RWPE1 (cell line): Measurements from ENCODE around the gene DCAF10.
"Not testable (repeated sequence)": the region's sequence is repeated elsewhere in the genome, so short reads cannot be mapped to it uniquely, and the experiment has no call there.

ENCODE experiments used
- CTCF ChIA-PET: fragments of 350-600 bp; sonication (Branson Sonifier 250); formaldehyde crosslinking; extraction: SDS; loops from one replicate; lab custom pipeline; 2021; lab: Yijun Ruan, JAX
- POLR2A ChIA-PET: fragments of 400-600 bp; formaldehyde crosslinking; extraction: SDS; loops from one replicate; lab custom pipeline; 2020; ENCODE audit warnings: antibody characterized with exemption; ENCODE audit not compliant: low non-redundant PET; lab: Yijun Ruan, JAX
- DNase-seq: peaks from one replicate; pipeline ENCODE4 v3.0.0; 2012; ENCODE audit warnings: low spot score
- H3K27ac ChIP-seq: fragments of 450-650 bp; 2 replicates; pipeline ENCODE4 v1.5.1; 2017
- TF ChIP-seq, protein P1 (sequence below): fragments of 450-650 bp; conservative IDR thresholded peaks from 2 replicates; pipeline ENCODE4 v1.5.1; 2017; ENCODE audit warnings: low read depth, mild to moderate bottlenecking

DCAF10 gene

DNA sequence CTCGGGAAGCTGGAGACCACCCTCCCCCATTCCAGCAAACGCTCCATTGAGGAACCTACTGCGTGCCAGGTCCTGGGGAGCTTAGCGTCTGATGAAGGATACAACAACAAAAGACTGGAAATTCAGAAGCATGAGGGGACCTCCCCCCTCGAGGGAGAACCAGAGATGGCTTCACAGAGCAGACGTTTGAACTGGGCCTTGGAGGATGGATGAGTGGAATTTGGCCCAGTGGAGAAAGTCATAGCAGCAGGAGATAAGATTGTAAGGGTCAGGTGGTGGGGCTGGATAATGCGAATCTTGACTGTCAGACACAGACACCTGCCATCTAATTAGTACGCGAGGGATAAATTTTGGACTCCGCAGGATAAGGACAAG is 104.5 kb downstream of the DCAF10 start:
- ChIA-PET POLR2A (interaction anchor here (0.6 kb wide), 1 partner anchor 34 kb away, joined by 4 read pairs; no protein-coding TSS in a partner anchor), CTCF (interaction anchor here (0.7 to 2.5 kb wide), 3 partner anchors 9 to 481 kb away, joined by 3 to 6 read pairs (median 4); no protein-coding TSS in a partner anchor)
- no peak for DNase-seq
- peak overlapping the region; percentile 93 for H3K27ac ChIP-seq
- TF ChIP-seq, protein P1, sequence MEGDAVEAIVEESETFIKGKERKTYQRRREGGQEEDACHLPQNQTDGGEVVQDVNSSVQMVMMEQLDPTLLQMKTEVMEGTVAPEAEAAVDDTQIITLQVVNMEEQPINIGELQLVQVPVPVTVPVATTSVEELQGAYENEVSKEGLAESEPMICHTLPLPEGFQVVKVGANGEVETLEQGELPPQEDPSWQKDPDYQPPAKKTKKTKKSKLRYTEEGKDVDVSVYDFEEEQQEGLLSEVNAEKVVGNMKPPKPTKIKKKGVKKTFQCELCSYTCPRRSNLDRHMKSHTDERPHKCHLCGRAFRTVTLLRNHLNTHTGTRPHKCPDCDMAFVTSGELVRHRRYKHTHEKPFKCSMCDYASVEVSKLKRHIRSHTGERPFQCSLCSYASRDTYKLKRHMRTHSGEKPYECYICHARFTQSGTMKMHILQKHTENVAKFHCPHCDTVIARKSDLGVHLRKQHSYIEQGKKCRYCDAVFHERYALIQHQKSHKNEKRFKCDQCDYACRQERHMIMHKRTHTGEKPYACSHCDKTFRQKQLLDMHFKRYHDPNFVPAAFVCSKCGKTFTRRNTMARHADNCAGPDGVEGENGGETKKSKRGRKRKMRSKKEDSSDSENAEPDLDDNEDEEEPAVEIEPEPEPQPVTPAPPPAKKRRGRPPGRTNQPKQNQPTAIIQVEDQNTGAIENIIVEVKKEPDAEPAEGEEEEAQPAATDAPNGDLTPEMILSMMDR = no peak

DNA sequence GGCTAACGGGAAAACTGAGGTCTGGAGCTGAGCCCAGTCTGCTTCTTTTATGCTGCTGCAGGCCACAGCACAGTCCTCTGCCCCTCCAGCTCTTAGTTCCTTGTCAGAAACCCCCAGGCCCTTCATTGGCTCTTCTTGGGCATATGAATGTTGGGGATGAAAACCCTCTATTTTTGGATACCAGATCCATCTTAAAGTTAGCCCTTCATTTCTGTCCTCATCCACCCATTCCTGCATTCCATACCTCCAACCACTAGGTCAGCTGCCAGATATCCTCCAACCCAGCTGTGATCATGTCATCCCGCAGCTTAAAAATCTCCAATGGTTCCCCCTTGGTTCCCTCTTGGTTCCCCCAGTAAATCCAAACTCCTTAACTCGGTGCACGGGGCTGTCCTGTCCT is 105.2 kb downstream of the DCAF10 start:
- ChIA-PET POLR2A (interaction anchor here (0.6 kb wide), 1 partner anchor 34 kb away, joined by 4 read pairs; no protein-coding TSS in a partner anchor), CTCF (interaction anchor here (0.5 to 2.5 kb wide), 3 partner anchors 8 to 480 kb away, joined by 3 to 6 read pairs (median 4); no protein-coding TSS in a partner anchor)
- DNase-seq = no peak
- H3K27ac ChIP-seq = no peak overlapping the region
- TF ChIP-seq, protein P1 = no peak

GRCh38 chr9:37906312-37907239 is 106.0 kb downstream of the DCAF10 start:
- POLR2A ChIA-PET = no interaction called here
- CTCF ChIA-PET = interaction anchor here (0.5 kb wide), 1 partner anchor 478 kb away, joined by 4 read pairs; no protein-coding TSS in a partner anchor
- TF ChIP-seq, protein P1 = no peak
- 0 out of 2 replicates have a peak overlapping the region, but pooled peaks have one; percentile 5 for H3K27ac ChIP-seq
- no peak for DNase-seq

DNA sequence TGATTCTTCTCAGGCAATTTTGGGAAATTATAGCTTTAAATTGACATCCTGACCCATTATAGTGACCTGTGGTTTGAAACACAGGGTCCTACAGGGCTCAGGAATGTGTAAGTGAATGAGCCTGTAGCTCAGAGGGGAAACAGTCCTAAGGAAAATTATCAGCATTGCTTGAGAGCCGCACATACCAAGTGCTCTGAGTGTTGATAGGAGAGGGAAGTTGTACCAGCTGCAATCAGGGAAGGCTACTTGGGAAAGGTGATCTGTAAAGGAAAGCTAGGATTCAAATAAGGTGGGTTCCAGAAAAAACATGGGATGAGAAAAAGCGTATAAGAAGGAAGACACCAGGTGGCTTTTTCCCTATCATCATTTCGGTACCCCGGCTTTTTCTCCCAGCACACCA is 107.7 kb downstream of the DCAF10 start:
- H3K27ac ChIP-seq = no peak overlapping the region
- ChIA-PET POLR2A (no interaction called here), CTCF (interaction anchor here (0.6 kb wide), 3 partner anchors 67 to 355 kb away, joined by 3 read pairs; no protein-coding TSS in a partner anchor)
- TF ChIP-seq, protein P1 = no peak
- no peak for DNase-seq

DNA sequence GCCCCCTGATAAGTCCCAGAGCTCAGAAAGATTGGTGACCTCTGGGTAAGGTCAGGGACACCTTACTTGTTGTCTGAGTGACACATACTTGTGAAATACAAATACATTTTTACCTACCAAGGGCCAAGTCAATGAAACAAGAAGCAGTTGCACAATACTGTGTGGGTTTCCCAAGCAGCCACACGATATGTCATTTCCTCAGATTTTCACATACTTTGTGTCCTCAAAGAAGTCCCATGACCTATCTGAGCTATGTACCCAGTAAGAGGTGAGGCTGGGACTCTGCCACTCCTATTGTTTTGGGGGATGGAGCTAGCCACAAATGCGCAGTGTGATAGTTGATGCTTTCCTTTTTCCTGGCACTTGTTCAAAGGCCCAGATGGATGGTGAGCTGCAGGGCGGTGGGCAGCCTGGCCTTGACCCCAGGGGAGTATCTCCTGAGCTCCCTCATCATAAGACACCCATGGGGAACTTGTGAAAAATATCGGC is 108.1 kb downstream of the DCAF10 start:
- TF ChIP-seq, protein P1 = no peak
- ChIA-PET CTCF (interaction anchor here (0.6 to 0.8 kb wide), 3 partner anchors 68 to 335 kb away, joined by 3 read pairs; no protein-coding TSS in a partner anchor), POLR2A (no interaction called here)
- no peak for DNase-seq
- H3K27ac ChIP-seq = peak overlapping the region; percentile 49

DNA sequence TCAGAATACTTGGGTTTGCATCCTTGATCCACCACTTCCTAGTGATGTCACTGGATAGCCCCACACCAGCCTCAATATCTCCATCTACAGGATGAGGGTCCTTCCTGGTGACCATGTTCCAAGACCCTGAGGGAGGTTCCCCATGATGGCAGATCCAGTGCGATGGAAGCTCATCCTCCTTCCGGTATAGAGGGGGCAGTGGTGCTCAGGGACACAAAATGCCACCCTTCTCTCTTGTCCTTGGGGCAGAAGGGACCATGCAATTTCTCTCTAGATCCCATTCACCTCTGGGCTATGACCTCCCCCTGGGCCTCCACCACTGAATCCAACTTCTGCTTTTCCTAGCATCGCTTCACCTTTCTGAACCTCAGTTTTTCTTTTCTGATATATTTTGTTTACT is 108.7 kb downstream of the DCAF10 start:
- H3K27ac ChIP-seq = peak overlapping the region; percentile 49
- CTCF ChIA-PET = interaction anchor here (0.8 kb wide), 1 partner anchor 335 kb away, joined by 3 read pairs; no protein-coding TSS in a partner anchor
- POLR2A ChIA-PET = no interaction called here
- TF ChIP-seq, protein P1 = no peak
- DNase-seq = no peak

GRCh38 chr9:37909836-37910235 is 109.2 kb downstream of the DCAF10 start:
- H3K27ac ChIP-seq, POLR2A ChIA-PET: not testable (repeated sequence)
- CTCF ChIA-PET = interaction anchor here (0.8 kb wide), 1 partner anchor 334 kb away, joined by 3 read pairs; no protein-coding TSS in a partner anchor

More at GRCh38 chr9:37909836-37910235, 109.2 kb downstream of the DCAF10 start:
- not testable (repeated sequence) for DNase-seq
